Gastroesophageal sphincter (tissue), 4 donors: ENCODE data around the gene HIGD2A. TPM values are rescaled to one million over a fixed set of nuclear protein-coding genes. Genes with fewer than 3 reads are reported as not detected.
"Not testable (repeated sequence)": the region's sequence is repeated elsewhere in the genome, so short reads cannot be mapped to it uniquely, and the experiment has no call there.

ENCODE experiments used
- ATAC-seq: fragments of 150-250 bp; one replicate; pipeline ENCODE4 v1.9.1; 2016; ENCODE audit warnings: mild to moderate bottlenecking, moderate library complexity
- H3K27ac ChIP-seq, 4 donors: fragments of 200-600 bp; sonication (generic) in 3 of 4; 1 replicate in 3 of 4; 2 replicates in 1 of 4; pipeline ENCODE4 v1.5.1; 2016 to 2019
- H3K27me3 ChIP-seq: fragments of 200-600 bp; sonication (generic); one replicate; pipeline ENCODE4 v1.5.1; 2019
- H3K36me3 ChIP-seq, 2 donors: fragments of 200-600 bp; sonication (generic); one replicate each; pipeline ENCODE4 v1.5.1; 2019; ENCODE audit warnings: control low read depth in 1 of 2
- H3K4me1 ChIP-seq, 3 donors: fragments of 200-600 bp; sonication (generic); 1 replicate in 2 of 3; 2 replicates in 1 of 3; pipeline ENCODE4 v1.5.1; 2016 to 2019; ENCODE audit warnings: control low read depth in 2 of 3
- H3K4me3 ChIP-seq, 2 donors: fragments of 200-600 bp; sonication (generic); one replicate each; pipeline ENCODE4 v1.5.1; 2019; ENCODE audit warnings: mild to moderate bottlenecking in 1 of 2, moderate library complexity in 1 of 2
- H3K9me3 ChIP-seq, 3 donors: fragments of 200-600 bp; sonication (generic); one replicate each; pipeline ENCODE4 v1.5.1; 2017 to 2019; ENCODE audit warnings: control low read depth in 2 of 3
- CTCF ChIP-seq, 4 experiments: fragments of 200-600 bp in 2 of 4; fragments of 450-650 bp in 2 of 4; sonication (generic) in 1 of 4; IDR thresholded peaks; one replicate each; pipeline ENCODE4 v1.5.1; 2017 to 2019; ENCODE audit warnings: antibody characterized with exemption in 4 of 4, mild to moderate bottlenecking in 2 of 4, moderate library complexity in 2 of 4
- EP300 ChIP-seq: sonication (generic); formaldehyde crosslinking; IDR thresholded peaks from one replicate; pipeline ENCODE4 v1.6.1; 2017; ENCODE audit warnings: antibody characterized with exemption, mild to moderate bottlenecking
- POLR2A ChIP-seq, 2 donors: fragments of 450-650 bp; IDR thresholded peaks; one replicate each; pipeline ENCODE4 v1.6.1; 2017; ENCODE audit warnings: antibody characterized with exemption in 2 of 2, mild to moderate bottlenecking in 2 of 2, moderate library complexity in 1 of 2
- POLR2AphosphoS5 ChIP-seq: sonication (generic); formaldehyde crosslinking; IDR thresholded peaks from one replicate; pipeline ENCODE4 v1.6.1; 2017; ENCODE audit warnings: antibody characterized with exemption
- WGBS, 2 donors: methylation state at CpG; one replicate each; pipeline ENCODE4 v1.1.5; 2018; ENCODE audit warnings: low coverage in 1 of 2; 5-methylcytosine and 5-hydroxymethylcytosine counted together
- total RNA-seq, 4 donors: library from RNA; depleted of rRNA; stranded (reverse); fragments of >200 nt; gene quantifications; one replicate each; pipeline ENCODE4 v1.1.0, GENCODE V29; 2016

HIGD2A gene
- total RNA-seq, 4 donors from 2014 or later = 87.1 to 190 (median 157) TPM

- H3K36me3 ChIP-seq = peaks cover 0 to 77% of the 10 kb centered on the region in 2 donors
- no peak overlapping the region for H3K27ac ChIP-seq
- no peak for TF ChIP-seq POLR2A (IDR thresholded peaks at IDR 0.05)
- TF ChIP-seq EP300 = no peak
- no peak for TF ChIP-seq CTCF (IDR thresholded peaks at IDR 0.05)
- no peak for TF ChIP-seq POLR2AphosphoS5
- H3K4me3 ChIP-seq = no peak overlapping the region
- H3K4me1 ChIP-seq = peaks cover 0 to 43% (median 4%) of the 10 kb centered on the region in 3 donors
- no peak for ATAC-seq
- 73% methylated on average over 6 of the region's 9 CpGs; no CpG with 5 or more reads in 1 of the 2 donors for WGBS, 2 donors
- no peaks in the 10 kb centered on the region for H3K27me3 ChIP-seq
- H3K9me3 ChIP-seq = no peaks in the 10 kb centered on the region
Observed at GRCh38 chr5:176406436-176407052, 18.0 kb downstream of the HIGD2A start.

- Histone ChIP-seq H3K27me3 (no peaks in the 10 kb centered on the region), H3K4me3 (no peak overlapping the region), H3K27ac (peak overlapping the region in 2 of 4 donors; percentile 15 to 53), H3K36me3 (peaks cover 0 to 77% of the 10 kb centered on the region in 2 donors), H3K9me3 (no peaks in the 10 kb centered on the region), H3K4me1 (peaks cover 0 to 48% (median 9%) of the 10 kb centered on the region in 3 donors)
- ATAC-seq = peak; percentile 71
- TF ChIP-seq POLR2A (IDR thresholded peaks at IDR 0.05) = no peak
- no peak for TF ChIP-seq POLR2AphosphoS5
- no peak for TF ChIP-seq CTCF (IDR thresholded peaks at IDR 0.05)
- no peak for TF ChIP-seq EP300
- 68 to 72% methylated on average over 3 to 5 of the region's 6 CpGs for WGBS, 2 donors
Observed at GRCh38 chr5:176407456-176408251, 19.1 kb downstream of the HIGD2A start.

GRCh38 chr5:176408252-176408573 is 19.7 kb downstream of the HIGD2A start:
- Histone ChIP-seq H3K36me3 (peaks cover 0 to 77% of the 10 kb centered on the region in 2 donors), H3K27ac (peak overlapping the region in 1 of 4 donors; percentile 53), H3K4me1 (peaks cover 0 to 48% (median 13%) of the 10 kb centered on the region in 3 donors)
- ATAC-seq, H3K9me3 ChIP-seq, H3K4me3 ChIP-seq, H3K27me3 ChIP-seq: not testable (repeated sequence)
- 56 to 60% methylated on average over 2 to 5 of the region's 10 CpGs for WGBS, 2 donors

- 74% methylated on average over 5 of the region's 5 CpGs; no CpG with 5 or more reads in 1 of the 2 donors for WGBS, 2 donors
- no peak for ATAC-seq
- Histone ChIP-seq H3K27me3 (no peaks in the 10 kb centered on the region), H3K4me3 (no peak overlapping the region), H3K27ac (peak overlapping the region in 1 of 4 donors; percentile 53), H3K9me3 (no peaks in the 10 kb centered on the region), H3K4me1 (peaks cover 0 to 49% (median 17%) of the 10 kb centered on the region in 3 donors), H3K36me3 (peaks cover 0 to 74% of the 10 kb centered on the region in 2 donors)
- TF ChIP-seq CTCF (IDR thresholded peaks at IDR 0.05) = no peak
- TF ChIP-seq POLR2AphosphoS5 = no peak
- no peak for TF ChIP-seq EP300
- no peak for TF ChIP-seq POLR2A (IDR thresholded peaks at IDR 0.05)
Observed at GRCh38 chr5:176408590-176408989, 20.0 kb downstream of the HIGD2A start.

- no peak overlapping the region for H3K27ac ChIP-seq
- peaks cover 0 to 61% (median 25%) of the 10 kb centered on the region in 3 donors for H3K4me1 ChIP-seq
- H3K27me3 ChIP-seq = no peaks in the 10 kb centered on the region
- no peak for TF ChIP-seq POLR2AphosphoS5
- peaks cover 0 to 62% of the 10 kb centered on the region in 2 donors for H3K36me3 ChIP-seq
- H3K9me3 ChIP-seq = no peaks in the 10 kb centered on the region
- no peak overlapping the region for H3K4me3 ChIP-seq
- ATAC-seq = no peak
- WGBS, 2 donors = 86% methylated on average over 3 of the region's 4 CpGs; no CpG with 5 or more reads in 1 of the 2 donors
Observed at GRCh38 chr5:176409765-176410164, 21.2 kb downstream of the HIGD2A start.
